ENCODE results near the gene NEK4.
"Not testable (repeated sequence)": the region's sequence is repeated elsewhere in the genome, so short reads cannot be mapped to it uniquely, and the experiment has no call there.

Gene NEK4

DNA sequence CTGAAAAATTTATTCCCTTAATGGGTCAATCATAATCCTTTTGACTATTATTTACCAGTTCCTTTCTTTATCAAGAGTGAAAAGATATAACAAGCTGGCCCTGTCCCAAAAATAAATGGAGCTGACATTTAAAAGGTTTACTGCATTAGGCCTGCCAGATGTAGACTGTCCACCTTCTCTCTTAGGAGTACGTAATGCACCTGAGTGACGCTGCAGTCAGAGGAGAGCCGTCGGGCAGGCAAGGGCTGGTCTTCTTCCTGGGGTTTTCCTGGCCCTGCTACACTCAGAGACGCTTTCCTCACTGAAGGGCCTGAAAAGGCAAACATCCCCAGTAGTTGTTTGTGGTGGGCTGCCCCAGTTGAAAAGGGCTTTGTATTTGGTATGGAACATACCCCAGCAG lies 27.6 kb downstream of the NEK4 start:
- no peak overlapping the region for H3K4me3 ChIP-seq (ENCODE audit: low read depth, low read length)
- TF ChIP-seq, protein P1, sequence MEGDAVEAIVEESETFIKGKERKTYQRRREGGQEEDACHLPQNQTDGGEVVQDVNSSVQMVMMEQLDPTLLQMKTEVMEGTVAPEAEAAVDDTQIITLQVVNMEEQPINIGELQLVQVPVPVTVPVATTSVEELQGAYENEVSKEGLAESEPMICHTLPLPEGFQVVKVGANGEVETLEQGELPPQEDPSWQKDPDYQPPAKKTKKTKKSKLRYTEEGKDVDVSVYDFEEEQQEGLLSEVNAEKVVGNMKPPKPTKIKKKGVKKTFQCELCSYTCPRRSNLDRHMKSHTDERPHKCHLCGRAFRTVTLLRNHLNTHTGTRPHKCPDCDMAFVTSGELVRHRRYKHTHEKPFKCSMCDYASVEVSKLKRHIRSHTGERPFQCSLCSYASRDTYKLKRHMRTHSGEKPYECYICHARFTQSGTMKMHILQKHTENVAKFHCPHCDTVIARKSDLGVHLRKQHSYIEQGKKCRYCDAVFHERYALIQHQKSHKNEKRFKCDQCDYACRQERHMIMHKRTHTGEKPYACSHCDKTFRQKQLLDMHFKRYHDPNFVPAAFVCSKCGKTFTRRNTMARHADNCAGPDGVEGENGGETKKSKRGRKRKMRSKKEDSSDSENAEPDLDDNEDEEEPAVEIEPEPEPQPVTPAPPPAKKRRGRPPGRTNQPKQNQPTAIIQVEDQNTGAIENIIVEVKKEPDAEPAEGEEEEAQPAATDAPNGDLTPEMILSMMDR (IDR thresholded peaks at IDR 0.05; ENCODE audit: low read depth, low read length), result no peak

DNA sequence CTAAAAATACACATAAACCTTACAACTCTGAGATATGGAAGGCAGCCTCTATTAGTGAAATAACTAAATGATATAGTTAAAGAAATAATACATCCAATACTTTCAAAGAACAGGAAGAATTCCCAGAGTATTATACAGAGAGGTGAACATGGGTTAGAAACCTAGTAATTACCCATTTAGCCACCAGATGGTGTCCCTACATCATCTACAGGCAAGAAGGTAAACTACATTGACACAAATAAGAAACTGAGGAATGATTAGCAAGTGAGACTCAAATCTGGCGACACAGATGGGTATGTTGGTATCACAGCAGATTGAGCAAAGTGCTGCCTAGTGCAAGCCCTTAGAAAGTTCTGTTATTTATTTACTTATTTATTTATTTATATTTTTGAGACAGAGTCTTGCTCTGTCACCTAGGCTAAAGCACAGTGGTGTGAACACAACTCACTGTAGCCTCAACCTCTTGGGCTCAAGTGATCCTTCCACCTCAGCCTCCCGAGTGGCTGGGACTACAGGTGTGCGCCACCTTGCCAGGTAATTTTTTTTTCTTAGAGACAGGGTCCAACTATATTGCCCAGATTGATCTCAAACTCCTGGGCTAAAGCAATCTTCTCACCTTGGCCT lies 28.2 kb downstream of the NEK4 start:
- H3K4me3 ChIP-seq (ENCODE audit: low read depth, low read length), result no peak overlapping the region
- TF ChIP-seq, protein P1 (IDR thresholded peaks at IDR 0.05; ENCODE audit: low read depth, low read length), result no peak; the same call in 1 of the 2 replicates

DNA sequence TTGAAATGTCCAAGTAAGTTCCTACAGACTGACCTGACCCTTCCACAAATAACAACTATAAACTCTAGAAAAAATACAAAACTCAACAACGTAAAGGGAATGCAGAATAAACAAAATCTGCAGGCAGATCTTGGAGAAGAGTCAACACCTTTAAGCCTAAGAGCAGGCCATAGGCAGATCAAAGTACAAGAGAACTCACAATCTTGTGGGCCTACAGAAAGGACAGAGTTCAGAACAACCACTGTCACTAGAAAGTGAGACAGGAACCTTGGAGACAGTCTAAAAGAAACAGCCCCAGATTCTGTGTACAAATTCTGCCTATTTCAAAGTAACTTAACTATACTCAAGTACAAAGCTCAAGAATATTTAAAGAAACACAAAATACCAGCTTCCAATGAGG lies 31.0 kb downstream of the NEK4 start:
- H3K4me3 ChIP-seq (ENCODE audit: low read depth, low read length), result no peak overlapping the region
- TF ChIP-seq, protein P1 (IDR thresholded peaks at IDR 0.05; ENCODE audit: low read depth, low read length), result no peak

DNA sequence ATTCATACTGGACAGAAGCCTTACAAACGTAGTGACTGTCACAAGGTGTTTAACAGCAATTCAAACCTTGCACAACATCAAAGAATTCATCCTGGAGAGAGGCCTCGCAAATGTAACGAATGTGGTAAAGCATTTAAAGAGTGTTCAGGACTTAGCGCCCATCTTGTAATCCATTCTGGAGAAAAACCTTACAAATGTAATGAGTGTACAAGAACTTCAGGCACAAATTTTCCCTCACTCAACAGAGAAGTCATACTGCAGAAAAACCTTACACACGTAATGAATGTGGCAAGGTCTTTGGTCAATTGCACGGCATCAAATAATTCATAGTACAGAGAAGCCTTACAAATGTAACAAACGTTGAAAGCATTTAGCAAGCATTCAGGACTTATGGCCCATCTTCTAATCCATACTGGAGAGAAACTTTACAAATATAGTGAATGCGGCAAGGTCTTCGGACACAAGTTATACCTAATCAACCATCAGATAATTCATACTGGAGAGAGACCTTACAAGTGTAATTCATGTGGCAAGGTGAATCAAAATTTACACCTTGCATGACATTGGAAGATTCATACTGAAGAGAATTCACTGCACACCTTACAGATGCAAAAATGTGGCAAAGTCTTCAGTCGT lies 37.4 kb downstream of the NEK4 start:
- no peak overlapping the region for H3K4me3 ChIP-seq (ENCODE audit: low read depth, low read length)
- TF ChIP-seq, protein P1 (IDR thresholded peaks at IDR 0.05; ENCODE audit: low read depth, low read length), result no peak

DNA sequence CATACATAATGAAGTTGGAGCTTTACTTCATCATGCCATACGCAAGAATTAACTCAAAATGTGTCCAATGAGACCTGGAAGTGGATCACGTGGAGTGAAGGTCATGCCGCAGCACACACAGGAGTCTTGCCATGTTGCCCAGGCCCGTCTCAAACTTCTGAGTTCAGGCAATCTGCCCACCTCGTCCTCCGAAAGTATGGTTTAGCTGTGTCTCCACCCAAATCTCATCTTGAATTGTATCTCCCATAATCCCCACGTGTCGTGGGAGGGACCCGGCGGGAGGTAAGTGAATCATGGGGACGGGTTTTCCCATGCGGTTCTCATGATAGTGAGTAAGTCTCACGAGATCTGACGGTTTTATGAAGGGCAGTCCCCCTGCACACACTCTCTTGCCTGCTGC lies 39.1 kb downstream of the NEK4 start:
- H3K4me3 ChIP-seq (ENCODE audit: low read depth, low read length), result no peak overlapping the region
- TF ChIP-seq, protein P1 (IDR thresholded peaks at IDR 0.05; ENCODE audit: low read depth, low read length), result no peak

DNA sequence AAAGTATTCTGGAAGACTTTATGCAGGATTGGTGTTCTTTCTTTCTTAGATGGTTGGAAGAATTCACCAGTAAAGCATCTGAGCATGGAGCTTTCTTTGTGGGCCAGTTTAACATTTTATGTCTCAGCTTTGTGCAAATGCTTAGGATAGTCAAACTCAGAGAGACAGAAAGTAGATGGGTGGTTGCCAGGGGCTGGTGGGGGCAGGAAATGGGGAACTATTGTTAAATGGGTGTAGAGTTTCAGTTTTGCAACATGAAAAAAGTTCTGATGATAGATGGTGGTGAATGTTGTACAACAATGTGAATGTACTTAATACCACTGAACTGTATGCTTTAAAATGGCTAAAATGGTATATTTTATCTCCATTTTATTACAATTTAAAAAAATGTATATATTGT lies 40.1 kb downstream of the NEK4 start:
- no peak overlapping the region for H3K4me3 ChIP-seq (ENCODE audit: low read depth, low read length)
- TF ChIP-seq, protein P1 (IDR thresholded peaks at IDR 0.05; ENCODE audit: low read depth, low read length), result no peak

DNA sequence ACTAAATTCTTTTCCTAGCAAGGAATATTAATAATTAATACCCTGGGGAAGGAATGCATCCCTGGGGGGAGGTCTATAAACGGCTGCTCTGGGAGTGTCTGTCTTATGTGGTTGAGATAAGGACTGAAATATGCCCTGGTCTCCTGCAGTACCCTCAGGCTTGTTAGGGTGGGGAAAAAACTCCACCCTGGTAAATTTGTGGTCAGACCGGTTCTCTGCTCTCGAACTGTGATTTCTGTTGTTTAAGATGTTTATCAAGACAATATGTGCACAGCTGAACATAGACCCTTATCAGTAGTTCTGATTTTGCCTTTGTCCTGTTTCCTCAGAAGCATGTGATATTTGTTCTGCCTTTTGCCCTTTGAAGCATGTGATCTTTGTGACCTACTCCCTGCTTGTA lies 42.0 kb downstream of the NEK4 start:
- H3K4me3 ChIP-seq (ENCODE audit: low read depth, low read length), result not testable (repeated sequence)

DNA sequence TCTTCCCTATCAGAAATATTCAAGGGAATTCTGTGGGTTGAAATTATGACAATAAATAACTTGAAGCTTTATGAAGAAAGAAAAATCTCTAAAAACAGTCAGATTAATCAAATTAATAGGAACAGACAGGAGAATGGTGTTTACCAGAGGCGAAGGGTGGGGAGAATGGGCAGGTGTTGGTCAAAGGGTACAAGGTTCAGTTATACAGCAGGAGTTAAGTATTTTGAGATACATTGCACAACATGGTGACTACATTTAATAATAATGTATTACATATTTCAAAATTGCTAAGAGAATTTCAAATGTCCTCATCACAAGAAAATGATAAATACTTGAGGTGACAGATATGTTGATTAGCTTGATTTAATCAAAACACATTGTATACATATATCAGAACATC lies 46.2 kb downstream of the NEK4 start:
- H3K4me3 ChIP-seq (ENCODE audit: low read depth, low read length), result no peak overlapping the region
- TF ChIP-seq, protein P1 (IDR thresholded peaks at IDR 0.05; ENCODE audit: low read depth, low read length), result no peak
